GM19043 (cell line): Measurements from ENCODE around the gene EYA2.
"Not testable (repeated sequence)": the region's sequence is repeated elsewhere in the genome, so short reads cannot be mapped to it uniquely, and the experiment has no call there.

Experiments
- ATAC-seq: cut with Tn5 transposase; IDR thresholded peaks from one replicate; pipeline ENCODE4 v1.9.1; 2021; ENCODE audit warnings: low read depth; ENCODE audit not compliant: unreplicated experiment

Gene EYA2, protein sequence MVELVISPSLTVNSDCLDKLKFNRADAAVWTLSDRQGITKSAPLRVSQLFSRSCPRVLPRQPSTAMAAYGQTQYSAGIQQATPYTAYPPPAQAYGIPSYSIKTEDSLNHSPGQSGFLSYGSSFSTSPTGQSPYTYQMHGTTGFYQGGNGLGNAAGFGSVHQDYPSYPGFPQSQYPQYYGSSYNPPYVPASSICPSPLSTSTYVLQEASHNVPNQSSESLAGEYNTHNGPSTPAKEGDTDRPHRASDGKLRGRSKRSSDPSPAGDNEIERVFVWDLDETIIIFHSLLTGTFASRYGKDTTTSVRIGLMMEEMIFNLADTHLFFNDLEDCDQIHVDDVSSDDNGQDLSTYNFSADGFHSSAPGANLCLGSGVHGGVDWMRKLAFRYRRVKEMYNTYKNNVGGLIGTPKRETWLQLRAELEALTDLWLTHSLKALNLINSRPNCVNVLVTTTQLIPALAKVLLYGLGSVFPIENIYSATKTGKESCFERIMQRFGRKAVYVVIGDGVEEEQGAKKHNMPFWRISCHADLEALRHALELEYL

GRCh38 chr20:46894579-46894958 lies at the start of gene EYA2:
Gene EYA2 (plus strand): TSS chr20:46894843. CDS start chr20:46990011, 95,168 bp downstream.
- ATAC-seq: no peak

DNA sequence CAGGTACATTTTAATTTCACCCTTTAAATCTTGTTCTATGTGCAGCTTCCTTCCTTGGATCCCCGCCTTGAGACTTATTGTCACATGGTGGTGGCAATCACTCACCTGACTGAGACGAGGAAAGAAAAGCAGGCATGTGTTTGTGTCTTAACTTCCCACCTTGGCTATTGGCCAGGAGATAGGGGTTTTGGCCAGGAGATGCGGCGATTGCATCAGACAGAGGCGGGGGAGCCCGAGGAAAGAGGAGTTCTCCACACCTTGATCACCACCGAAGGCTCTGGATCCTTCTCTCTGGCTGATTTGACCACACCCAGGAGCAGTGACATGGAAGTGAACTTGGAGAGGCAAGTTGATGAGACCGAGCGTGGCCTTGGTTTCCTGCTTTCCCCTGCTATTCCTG lies 49.7 kb upstream of the EYA2 start:
- no peak for ATAC-seq

- no peak for ATAC-seq
These were observed 45.4 kb upstream of the EYA2 start for GRCh38 chr20:46849269-46849668.

DNA sequence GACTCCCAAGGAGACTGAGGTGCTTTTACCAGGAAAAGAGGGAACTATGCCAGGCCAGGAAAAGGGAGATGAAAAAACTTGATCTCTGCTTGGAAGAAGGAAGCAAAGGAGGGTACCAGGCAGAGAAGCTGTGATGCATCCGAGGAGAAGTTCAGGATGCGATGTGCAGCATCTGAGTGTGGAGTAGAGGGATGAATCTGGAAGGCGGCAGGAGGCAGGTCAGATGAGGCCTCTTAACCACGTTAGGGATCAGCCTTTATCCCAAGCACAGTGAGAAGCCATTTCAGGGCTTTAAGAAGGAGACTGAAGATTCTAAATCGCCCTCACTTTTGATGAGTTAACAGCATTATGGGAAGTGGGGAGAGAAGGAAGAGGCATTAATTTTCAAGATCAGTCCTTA lies 44.9 kb upstream of the EYA2 start:
- no peak for ATAC-seq

- no peak for ATAC-seq
These were observed 44.2 kb upstream of the EYA2 start for GRCh38 chr20:46850416-46850815.

DNA sequence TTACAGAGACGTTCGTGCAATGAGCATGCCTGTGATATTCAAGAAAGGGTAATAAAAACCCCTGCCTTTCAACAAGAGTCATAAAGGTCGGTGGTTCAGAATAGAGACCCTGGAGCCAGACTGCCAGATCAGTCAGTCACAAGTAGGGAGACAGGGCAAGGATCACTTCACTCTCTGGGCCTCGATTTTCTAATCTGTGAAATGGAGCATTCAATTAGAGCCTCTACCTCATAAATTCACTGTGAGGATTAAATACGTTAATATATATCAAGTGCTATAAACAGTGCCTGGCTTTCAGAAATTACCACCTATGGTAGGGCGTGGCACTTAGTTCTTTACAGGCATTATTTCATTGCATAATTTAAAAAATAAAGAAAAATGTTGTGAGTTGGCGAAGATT lies 43.7 kb upstream of the EYA2 start:
- ATAC-seq: no peak

DNA sequence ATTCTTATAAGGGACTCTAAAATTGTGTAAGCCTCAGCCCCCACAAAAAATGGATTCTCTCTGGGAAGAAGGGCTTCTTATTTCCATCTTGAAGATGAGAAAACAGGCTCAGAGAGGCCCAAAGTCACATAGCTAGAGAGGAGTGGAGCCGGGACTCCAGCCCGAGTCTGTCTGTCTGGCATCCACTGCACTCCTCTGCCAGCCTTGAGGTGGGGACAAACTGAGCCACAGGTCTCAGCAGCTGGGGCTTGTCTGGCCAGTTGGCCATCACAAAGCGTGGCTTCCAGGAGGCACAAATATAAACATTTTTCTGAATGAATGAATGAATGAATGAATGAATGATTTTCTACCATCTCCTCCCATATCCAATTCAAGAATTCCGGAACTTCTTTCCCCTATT lies 42.9 kb upstream of the EYA2 start:
- no peak for ATAC-seq

DNA sequence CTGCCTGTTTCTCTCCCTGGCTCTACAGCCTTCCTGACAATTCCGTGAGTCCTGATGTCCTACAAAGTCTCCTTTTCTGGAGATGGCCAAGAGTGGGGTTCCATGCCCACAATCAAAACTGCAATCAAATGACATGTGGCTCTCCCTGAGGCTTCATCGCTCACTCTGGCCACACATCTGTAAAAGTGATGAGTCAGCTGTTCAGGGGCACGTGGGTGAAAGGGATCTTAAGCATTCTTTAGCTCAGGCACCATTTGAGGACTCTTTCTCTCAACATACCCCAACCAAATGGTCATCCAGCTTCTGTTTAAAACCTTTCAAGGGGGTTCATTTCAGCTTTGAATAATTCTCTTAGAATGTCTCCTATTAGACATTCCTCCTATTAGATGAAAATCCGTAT lies 42.3 kb upstream of the EYA2 start:
- ATAC-seq: no peak

- ATAC-seq: no peak
These were observed 40.7 kb upstream of the EYA2 start for GRCh38 chr20:46853926-46854325.

- ATAC-seq: no peak
These were observed 37.4 kb upstream of the EYA2 start for GRCh38 chr20:46857061-46857831.

DNA sequence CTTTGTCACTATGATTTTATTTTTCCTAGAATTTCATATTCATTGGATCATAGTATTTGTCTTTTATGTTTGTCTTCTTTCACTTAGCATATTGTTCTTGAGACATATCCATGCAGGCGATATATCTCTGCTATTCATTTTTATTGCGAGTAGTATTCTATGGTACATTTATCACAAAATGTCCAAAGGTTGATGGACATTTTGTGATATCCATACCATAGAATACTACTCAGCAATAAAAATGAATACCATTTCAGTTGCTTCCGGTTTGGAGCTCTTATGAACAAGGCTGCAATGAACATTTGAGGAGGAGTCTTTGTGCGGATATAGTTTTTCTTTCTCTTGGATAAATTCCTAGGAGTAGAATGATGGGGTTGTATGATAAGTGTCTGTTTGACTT lies 28.8 kb upstream of the EYA2 start:
- ATAC-seq: no peak

- no peak for ATAC-seq
These were observed 24.6 kb upstream of the EYA2 start for GRCh38 chr20:46870041-46870440.

GRCh38 chr20:46872328-46873211 lies 22.1 kb upstream of the EYA2 start:
- no peak for ATAC-seq

DNA sequence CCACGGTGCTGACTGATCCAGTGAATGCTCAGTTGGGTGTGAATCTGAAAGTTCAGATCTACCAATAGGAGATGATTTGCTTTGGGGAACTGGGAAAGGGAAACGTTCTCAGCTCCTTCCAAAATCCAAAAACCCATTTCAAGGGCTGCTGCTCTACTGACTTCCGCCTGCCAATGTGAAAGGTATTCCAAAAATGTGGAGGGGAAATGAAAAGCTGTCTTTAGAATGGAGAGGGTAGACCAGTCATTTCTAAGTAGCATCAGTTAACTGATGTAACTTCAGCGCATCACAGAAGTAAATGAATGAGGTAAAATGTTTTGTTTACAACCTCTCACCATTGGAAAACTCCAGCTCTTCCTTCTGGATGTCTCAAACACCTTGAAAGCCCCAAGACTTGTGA lies 19.6 kb upstream of the EYA2 start:
- ATAC-seq: no peak

DNA sequence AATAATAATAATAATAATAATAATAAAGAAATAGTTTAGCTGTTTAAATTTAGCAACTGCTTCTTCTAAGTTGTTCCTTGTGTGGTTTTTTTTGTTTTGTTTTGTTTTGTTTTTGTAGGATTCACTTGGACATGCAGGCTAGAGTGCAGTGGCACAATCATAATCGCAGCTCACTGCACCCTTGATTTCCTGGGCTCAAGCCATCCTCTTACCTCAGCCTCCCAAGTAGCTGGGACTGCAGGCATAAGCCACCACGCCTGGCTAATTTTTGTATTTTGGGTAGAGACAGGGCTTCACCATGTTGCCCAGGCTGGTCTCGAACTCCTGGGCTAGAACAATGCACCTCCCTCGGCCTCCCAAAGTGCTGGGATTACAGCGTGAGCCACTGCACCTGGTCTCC lies 15.3 kb upstream of the EYA2 start:
- no peak for ATAC-seq

DNA sequence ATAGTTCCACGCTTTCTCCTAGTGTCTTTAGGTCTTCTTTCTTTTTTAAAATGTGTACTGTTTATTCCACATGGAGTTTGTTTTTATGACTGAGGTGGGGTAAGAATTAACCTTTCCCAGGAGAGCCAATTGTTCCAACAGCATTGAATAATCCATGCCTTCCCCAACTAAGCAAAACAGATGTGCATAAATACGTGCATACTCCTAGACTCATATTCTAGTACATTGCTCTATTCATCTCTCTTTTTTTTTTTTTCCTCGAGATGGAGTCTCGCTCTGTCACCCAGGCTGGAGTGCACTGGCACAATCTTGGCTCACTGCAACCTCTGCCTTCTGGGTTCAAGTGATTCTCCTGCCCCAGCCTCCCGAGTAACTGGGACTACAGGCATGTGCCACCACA lies 14.7 kb upstream of the EYA2 start:
- ATAC-seq: not testable (repeated sequence)

GRCh38 chr20:46883892-46884291 lies 10.8 kb upstream of the EYA2 start:
- ATAC-seq: no peak

DNA sequence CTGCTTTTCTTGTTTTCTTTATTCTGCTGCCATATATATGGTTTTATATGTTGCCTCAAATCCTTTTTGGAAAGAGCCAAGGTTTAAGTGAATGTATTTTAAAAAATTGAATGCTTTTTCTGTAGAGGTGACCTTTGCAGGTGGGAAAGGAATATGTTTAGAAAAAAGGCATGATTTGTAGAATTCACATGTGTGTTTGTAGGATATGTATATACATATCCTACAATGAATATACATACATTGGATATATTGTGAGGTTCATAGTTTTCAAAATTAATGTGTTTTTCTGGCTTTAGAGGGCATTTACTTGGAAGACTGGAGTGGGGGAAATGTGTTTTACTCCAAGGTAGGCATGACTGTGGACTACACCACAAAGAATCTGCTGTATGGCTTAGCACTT lies 4.0 kb upstream of the EYA2 start:
- ATAC-seq: no peak

DNA sequence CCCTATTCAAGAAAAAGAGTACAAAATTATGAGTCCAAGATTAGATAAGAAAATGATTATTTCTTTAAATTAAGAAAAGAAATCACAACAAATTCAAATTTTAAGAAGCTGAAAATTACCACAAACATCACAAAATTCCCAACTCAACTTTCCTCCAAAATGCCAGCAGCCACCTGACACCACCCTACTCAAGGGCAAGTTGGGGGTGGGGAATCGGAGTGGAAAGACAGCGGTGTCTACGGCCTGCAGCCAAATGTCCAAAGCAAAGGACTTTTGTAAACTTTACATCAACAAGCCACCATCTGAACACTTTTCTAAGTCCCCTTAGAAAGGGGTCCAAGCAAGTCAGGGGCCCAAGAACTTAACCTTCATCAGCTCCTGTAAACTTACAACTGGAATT lies 1.6 kb upstream of the EYA2 start:
- ATAC-seq: no peak

- no peak for ATAC-seq
These were observed 615 bp upstream of the EYA2 start for GRCh38 chr20:46893877-46894578.
